ENCODE measurements around the gene C10orf143.

The C10orf143 gene

DNA sequence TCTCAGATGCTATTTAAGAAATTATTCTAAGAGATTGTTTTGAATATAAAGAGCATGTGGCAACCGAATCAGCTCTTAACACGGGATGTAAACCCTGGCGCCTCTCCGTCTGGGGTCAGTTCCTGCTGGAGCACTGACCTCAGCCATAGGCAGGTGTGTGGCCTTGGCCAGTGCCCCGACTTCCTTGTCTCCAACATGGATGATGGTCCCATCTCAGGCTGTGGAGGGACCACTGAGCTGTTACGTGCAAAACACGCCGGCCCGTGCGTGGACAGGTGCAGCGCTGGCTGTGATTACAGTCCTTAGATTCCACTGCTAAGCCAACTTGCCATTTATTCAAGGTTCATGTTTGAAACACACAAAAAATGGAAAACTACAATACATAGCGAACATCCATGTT is 59.9 kb downstream of the C10orf143 start:
- DNase-seq: no peak

DNA sequence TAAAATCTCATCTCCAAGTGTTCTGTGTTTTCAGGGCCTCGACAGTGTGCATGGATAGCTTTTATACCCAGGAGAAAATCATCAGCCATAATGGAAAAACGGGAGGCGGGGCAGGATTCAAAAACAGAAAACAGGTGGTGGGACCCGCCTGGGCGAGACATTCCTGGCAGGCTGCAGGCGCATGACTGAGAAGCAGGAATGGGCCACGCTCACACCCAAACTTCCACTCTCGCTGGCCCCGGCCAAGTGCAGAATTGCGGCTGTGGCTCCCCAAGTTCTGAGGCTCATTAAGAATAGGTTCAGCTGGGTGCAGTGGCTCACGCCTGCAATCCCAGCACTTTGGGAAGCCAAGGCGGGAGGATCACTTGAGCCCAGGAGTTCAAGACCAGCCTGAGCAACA is 60.6 kb downstream of the C10orf143 start:
- DNase-seq: no peak

DNA sequence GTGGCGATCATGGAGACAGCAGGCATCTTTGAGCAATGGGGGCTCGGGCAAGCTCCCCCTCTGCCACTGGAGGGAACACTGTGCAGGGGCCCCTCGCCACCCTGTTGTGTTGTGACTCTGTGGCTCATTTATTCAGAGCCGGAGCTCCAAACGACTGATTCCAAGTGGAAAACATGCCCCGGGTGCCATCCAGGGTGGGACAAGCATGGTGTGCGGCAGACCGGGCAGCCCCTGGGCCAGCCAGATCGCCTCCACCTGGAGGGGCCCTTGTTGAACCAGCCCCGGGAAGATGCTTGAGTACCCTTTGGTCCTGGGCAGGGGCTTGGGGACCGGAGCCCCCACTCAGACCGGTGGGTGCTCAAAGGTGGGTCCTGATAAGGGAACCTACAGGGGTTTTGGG is 61.4 kb downstream of the C10orf143 start:
- DNase-seq: no peak

DNA sequence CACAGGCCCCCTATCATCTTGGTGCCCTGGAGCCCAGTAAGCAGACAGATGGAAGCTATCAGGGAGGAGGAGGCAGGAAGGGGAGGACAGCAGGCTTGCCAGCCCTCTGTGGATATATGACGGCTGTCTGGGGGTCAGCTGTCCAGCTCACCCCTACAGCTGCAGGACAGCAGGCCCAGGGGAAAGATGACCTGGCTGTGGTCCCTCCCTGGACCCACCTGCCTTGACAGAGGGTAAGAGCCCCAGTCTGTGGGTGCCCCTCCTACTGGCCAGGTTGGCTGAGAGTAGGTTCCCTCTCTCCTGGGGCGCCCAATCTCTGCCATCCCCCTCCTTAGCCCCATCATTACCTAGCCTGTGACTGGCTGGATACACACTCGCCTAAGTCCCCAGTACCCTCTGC is 62.5 kb downstream of the C10orf143 start:
- DNase-seq: no peak

DNA sequence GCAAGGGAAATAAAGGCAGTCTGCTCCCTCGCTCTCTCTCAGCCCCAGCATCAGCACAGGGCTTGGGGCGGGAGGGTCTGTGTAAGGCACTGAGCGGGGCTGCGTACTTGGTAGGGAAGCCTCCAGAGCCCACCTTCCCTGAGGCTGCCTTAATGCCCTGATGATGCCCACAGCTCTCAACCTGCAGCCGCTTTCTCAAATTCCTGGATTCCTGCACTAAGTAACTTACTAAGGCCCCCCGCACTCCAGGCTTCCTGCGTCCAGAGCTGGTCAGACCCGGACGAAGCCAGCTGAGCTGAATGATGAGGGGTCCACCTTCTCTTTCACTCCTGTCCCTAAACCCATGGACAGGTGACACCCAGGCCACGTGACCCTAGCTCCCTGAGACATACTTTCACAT is 63.3 kb downstream of the C10orf143 start:
- no peak for DNase-seq

DNA sequence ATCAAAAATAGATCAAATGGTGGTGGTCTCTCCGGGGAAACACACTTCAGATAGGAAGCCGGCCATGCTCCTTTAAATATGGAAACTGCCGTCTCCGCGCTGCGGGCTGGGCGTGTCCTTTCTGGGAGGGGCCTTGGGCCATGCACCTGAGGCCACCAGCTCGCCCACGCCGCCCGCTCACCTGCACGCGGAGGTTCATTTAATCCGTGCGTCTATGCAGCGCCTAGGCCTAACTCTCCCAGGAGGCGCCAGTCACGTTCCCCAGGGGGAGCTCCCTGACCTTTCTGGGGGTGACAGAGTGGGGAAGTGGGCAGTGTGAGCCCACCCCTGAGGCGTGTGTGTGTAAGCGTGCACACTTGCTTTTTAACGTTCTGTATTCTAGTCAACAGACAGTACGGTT is 64.0 kb downstream of the C10orf143 start:
- no peak for DNase-seq

DNA sequence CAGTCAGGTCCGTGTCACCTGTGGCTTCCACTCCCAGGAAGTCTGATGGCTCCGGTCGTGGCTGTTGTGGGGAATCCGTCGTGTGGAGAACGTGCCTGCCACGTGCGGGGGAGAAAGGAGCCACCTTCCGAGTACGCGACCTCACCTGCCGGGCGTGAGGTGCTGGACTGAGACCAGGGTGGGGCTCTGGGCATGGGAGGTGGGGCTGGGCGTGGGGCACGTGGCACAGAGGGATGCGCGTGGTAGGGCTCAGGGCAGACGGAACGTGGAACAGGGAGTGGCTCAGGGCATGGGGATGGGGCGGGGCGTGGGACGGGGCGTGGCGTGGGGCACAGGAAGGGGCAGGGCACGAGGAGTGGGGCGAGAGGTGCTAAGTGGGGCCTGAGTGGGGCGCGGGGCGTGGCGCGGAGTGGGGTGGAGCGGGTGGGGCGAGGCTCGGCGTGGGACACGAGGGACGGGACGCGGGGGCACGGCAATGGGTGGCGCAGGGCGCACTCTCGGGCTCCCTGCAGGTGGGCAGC is 64.8 kb downstream of the C10orf143 start:
- DNase-seq: no peak

DNA sequence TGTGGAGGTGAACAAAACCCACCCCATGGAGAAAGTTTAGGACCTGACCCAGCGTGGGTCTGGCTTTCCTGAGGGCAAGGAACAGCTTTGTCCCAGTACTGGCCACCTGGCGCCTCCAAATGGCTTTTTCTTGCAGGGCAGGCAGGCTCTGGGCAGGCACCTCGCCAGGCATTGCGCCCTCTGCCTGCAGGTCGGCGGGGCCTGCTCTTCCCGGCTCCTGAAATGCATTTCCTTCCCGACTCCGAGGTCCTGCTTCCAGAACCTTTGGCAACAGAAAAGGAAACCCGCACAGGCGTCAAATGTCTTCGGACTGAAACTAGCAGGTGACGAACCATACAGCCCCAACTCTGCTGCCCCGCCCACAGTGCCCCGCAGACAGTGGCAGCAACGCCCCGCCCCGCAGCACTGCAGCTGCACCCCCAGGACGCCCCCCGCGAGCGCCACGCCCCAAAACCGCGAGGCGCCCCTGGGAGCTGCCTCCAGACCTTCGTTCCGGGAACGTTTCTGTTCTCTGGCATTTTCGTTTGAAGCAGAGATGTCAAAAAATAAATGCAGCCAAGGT is 65.5 kb downstream of the C10orf143 start:
- no peak for DNase-seq

DNA sequence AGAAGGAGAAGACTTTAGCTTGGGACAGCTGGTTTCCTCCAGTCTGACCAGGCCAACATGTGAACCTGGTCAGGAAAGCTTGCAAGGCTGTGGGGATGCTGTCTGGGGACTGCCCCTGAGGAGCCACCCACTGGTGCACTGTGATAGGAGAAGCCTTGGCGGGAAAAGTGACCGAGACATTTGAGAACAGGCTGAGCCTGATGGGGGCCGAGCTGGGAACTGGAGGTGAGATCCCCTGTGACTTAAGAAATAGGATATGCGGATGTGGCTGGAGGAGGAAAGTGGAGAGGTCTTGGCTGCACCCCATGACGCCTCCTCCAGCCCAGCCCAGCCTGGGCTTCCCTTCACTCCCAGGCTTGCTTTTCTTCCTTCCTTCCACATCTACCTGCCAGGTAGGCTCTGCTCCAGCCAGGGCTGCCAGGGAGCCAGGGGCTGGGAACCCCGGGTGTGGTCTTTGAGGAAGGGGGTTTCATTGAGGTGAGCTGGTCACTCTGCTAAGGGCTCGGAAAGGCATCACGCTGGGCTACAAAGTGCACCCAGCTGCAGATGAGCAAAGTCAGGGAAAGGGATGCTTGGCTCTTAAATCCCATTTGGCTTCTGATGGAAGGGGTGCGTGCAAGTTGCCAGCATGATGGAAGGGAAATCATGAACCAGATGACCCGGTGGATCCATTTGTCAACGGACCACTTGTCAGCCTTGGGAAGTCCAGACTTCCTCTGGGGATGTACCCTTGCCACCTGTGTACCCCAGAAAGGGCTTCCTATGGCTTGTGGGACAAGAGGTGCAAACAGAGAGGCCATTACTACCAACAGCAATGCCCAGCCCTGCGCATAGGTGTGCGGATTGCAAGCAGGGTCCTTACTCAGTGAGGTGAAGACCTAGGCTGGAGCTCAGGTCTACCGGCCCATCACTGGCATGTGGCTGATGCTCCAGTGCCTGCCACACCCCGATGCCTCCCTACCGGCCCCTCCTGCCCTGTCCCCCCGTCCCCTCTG is 66.3 kb downstream of the C10orf143 start:
- DNase-seq: no peak

DNA sequence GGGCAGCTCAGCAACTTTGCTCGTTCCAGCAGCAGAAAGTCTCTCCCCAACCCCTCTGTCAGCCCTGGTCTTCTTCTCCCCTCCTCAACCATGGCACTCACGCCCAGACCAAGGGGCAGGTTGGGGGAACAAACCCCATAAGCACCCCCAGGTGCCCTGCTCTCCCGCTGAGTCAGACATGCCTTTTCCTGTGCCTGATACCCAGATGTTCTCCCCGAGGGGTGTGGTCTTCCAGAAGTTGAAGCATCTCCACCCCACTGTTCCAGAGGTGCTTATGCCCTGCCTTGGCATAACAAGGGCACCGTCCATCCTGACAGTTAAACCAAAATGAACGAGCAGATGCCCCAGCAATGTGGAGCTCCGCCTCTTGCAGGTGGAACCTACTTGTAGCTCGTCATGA is 67.1 kb downstream of the C10orf143 start:
- no peak for DNase-seq

DNA sequence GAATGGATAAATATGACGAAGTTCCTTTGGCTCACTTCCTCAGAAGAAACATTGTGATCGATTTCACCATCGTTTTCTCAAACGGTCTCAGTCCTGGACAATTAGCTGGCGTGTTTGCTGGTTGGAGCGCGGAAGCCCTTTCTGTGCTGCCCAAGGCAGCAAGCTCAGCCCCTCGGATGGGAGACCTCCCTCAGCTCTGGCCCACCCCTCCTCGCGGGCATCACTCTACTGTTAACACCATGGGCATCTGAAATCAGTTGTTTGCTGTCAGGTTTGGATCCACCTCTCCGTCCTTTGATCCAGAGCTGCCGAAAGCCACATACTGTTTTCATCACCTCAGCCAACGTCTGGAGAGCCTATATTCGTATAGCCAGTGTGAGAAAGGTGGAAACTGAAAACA is 68.2 kb downstream of the C10orf143 start:
- DNase-seq: no peak

DNA sequence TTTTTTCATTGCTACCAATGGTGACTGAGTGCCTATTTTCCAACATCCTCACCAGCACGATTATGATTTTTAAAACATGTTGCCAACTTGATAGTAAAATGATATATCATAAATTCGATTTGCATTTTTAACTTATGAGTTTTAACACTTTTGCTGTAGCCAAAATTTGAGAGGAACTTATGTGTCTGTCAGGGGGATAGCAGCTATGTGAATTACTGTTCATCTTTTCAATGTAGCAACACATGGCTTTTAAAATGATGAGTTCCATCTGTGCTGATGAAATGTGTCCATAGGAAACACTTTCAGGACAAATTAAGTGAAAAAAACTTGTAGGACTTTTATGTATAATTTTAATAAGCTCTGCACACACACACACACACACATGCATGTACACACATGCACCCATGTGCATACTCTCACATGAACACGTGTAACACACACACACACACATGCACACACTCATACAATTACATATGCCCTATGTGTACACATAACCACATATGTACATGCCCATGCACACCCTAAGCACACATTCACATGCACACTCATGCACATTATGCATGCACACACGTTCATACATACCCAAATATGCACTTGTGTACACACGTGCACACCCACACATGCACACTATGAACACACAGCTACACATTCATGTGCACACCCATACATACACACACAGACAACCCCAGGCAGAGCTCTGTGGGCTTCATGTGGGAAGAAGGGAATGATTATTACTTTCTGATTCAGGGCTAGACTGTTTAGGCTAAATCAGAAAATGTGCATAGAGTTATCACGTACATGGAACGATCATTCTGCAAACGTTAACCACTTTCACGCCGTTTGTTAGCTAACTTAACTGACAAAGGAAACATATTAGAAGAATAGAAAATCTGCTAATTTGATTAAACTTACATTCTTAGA is 68.9 kb downstream of the C10orf143 start:
- no peak for DNase-seq

DNA sequence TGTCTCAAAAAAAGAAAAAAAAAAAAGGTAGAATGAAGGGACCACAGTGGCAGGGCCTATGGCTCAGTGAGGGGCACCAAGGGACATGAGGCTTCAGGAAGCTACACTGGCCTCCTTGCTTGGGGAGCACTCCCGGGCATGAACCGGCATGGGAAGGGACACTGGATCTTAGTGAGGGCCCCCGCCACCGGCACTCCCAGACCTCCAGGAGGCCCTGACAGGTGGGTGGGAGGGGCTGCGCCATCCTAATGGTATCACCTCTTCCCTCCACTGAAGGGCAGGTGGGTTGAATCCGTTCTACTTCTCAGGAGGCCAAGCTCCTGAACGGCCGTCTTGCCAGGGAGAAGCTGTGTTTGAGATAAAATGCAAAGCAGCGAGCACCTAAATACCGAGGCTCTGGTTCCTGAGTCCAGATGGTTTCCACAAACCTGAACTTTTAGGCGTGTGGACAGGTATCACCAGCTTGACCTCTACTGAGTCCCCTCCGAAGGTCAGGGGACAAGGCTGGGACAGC is 69.8 kb downstream of the C10orf143 start:
- no peak for DNase-seq

DNA sequence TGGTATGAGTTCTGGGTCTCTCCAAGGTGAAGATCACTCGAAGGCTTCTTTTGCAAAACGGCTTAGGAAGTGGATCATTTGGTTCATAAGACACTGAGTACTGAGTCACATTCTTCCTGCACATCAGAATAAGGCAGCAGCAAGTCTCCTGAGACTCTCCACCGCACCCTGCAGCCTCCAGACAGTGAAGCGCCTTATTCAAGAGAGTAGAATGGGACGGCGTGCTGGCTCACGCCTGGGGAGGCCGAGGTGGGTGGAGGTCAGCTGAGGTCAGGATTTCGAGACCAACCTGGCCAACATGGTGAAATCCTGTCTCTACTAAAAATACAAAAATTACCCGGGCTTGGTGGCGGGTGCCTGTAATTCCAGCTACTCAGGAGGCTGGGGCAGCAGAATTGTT is 70.3 kb downstream of the C10orf143 start:
- no peak for DNase-seq

DNA sequence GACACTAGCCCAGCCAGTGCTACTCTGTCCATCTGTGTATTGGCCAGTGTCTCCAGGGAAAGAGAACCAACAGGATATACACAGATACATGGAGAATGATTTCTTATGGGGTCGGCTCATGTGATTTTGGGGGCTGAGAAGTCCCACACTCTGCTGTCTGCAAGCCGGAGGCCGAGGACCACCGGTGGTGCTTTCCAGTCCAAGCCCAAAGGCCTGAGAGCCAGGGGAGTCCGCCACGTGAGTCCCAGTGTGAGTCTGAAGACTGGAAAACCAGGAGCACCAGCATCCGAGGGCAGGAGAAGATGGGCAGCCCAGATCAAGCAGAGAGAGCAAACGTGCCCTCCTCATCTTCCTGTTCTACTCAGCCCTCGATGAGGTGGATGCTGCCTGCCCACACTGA is 71.5 kb downstream of the C10orf143 start:
- no peak for DNase-seq

DNA sequence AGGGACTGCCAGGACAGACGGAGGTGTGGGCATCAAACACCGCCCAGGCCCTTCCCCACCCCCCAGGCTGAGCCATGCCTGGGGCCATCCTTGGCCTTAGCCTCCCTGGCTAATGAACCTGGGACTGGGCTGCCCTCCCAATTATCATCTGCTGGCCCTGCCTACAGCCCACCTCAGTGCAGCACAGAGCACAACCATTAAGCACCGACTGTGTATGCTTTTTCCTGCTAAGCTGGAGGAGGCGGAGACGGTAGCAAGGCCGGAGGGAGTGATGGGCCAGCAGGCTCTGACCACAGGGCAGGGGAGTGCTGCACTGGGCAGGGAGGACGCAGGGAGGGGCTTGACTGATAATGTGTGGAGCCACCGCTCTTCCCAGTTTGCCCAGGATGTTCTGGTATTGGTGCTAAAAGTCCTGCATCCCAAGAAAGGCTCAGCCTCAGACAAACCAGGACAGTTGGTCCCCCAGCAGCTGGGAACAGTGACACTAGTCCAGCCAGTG is 72.0 kb downstream of the C10orf143 start:
- DNase-seq: no peak

DNA sequence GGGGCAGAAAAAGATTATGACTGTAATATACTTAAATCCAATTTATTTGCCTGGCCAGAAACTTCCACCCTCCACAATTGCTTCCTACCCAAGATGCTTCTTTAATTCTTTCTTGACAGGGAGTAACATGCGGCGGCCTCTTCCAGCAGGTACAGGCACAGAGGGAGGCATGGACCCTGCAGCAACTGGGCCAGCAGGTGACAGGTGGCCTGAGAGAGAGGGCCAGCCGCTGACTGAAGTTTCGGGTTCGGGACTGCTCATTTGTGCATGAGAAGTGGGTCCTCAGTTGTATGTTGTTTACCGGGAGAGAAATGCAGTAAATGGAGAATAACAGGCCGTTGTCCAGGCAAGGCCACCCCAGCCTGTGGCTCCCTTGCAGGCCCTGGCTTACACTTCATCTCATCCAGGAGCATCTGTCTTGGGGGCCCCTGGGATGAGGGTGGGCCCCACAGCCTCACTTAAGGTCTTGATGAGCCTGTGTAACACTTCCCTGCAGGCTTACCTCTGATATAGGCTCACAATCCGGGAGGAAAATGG is 72.5 kb downstream of the C10orf143 start:
- DNase-seq: no peak

DNA sequence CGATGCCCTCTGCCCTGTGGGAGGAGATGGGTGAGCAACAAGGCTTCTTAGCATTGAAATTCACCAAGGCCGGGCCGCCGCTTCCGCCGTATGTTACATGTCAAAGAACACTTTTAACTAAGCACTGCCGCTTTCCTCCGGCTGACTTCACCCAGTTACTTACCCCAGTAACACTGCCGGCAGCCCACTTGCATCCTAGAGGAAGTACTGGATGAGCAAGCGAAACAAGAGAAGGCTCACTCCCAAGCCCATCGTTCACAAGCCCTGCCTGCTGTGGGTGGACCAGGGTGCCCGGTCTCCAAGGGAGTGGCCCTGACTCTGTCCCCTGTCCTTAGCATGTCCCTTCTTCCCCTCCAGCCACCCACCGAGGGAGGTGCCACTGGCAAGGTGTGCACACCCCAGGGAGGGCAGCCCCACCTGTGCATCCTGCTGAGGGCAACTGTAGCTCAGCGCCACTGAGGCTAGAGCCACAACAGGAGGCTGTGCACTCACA is 73.4 kb downstream of the C10orf143 start:
- DNase-seq: no peak

DNA sequence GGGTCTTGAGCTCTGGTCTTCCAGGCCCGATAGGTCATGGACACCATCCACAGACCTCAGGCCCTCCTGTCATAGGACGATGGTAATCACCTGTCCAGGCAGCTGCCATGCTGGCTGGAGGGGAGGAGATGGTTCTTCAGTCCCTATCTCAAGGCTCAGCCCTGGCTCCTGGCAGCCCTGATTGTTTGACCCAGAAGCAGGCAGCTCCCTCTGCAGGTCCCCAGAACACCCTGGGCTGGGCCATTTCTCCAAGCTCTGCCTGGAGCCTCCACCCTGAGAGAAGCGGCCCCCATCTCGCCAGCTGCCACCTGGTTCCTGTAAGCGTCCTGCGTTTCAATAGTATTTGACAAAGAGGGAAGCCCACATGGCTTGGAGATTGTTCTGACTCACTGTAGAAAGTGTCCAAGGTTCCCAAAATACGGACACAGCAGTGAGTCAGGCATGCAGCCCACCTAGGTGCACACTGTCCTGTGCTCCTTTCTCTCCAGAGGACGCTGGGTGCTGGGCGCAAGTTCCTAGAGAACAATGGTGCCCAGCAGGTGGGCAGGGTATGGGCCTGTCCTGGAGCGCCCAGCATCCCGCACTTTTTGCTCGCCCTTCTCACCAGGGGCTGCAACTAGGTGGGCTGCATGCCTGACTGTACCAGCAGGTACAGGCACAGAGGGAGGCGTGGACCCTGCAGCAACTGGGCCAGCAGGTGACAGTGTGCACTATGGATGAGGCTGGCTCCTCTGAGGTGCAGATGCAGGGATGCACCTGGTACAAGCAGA is 74.1 kb downstream of the C10orf143 start:
- DNase-seq: no peak

DNA sequence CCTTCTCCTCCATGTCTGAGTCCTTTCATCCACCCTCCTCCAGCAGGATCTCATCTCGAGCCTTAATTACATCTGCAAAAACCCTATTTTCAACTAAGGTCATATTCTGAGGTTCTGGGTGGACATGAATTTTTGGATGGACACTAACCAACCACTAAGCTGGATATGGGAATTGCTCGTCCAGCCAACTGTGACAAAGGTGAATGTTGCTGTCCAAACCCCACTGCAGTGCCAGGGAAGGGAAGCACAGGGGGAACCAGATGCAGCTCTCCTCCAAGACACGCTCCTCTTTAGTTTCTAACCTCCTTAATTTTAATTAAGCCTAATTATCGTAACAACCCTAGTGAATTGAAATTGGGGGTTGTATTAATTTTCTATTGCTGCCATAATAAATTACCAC is 81.4 kb downstream of the C10orf143 start:
- no peak for DNase-seq

DNA sequence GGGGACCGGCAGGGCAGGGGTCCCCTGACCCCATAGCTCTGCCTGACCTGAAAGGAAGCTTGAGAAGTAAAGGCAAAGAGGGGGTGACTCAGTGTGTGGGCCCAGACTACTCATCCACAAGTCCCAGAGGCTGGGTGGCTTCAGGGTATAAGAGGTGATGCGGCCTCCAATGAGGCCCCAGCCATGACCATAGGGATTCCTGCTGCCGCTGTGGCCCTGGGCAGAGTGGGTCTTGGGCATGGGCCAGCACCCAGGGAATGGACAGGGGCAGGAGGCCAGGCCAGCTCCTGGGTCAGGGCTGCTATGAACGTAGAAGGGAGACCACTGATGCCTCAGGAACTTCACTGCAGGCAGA is 82.2 kb downstream of the C10orf143 start:
- DNase-seq: no peak

Data from NCI-H2029 treated with DMSO at 0.1 percent for 48 hours (cell line).